K562 (cell line): ENCODE measurements around the gene ANKRD10.
"Not testable (repeated sequence)": the region's sequence is repeated elsewhere in the genome, so short reads cannot be mapped to it uniquely, and the experiment has no call there.

Experiments used
- BCLAF1 ChIP-seq, 2 experiments: fragments of 450-650 bp in 1 of 2; IDR thresholded peaks; 2 replicates each; pipeline ENCODE4 v1.6.1; 2011 to 2017; ENCODE audit warnings: low read depth in 2 of 2, antibody characterized with exemption in 1 of 2, borderline replicate concordance in 1 of 2, low read length in 1 of 2, mild to moderate bottlenecking in 1 of 2, mixed read lengths in 1 of 2; ENCODE audit not compliant: control insufficient read depth in 1 of 2
- CTCF ChIP-seq, 3 experiments: IDR thresholded peaks in 2 of 3; conservative IDR thresholded peaks in 1 of 3; 2 replicates each; pipeline ENCODE4 v1.5.1; 2011 to 2012; ENCODE audit warnings: low read length in 3 of 3, mild to moderate bottlenecking in 3 of 3, control low read depth in 2 of 3, improper control_type of control experiment in 1 of 3, inconsistent platforms in 1 of 3, low read depth in 1 of 3, mixed read lengths in 1 of 3, moderate library complexity in 1 of 3; ENCODE audit not compliant: insufficient read depth in 2 of 3
- E2F6 ChIP-seq, 2 experiments: IDR thresholded peaks; 2 replicates each; pipeline ENCODE4 v1.6.1; 2011; ENCODE audit warnings: borderline replicate concordance in 1 of 2, control low read depth in 1 of 2, low read depth in 1 of 2, low read length in 1 of 2, mild to moderate bottlenecking in 1 of 2, mixed read lengths in 1 of 2, moderate library complexity in 1 of 2; ENCODE audit not compliant: insufficient read depth in 1 of 2, insufficient read length in 1 of 2, poor library complexity in 1 of 2, severe bottlenecking in 1 of 2; ENCODE audit errors: extremely low read depth in 1 of 2
- EZH2 ChIP-seq: IDR thresholded peaks from 2 replicates; pipeline ENCODE4 v1.6.1; 2012; ENCODE audit warnings: low read depth, mild to moderate bottlenecking, inconsistent platforms, low read length, borderline replicate concordance
- GTF2F1 ChIP-seq: IDR thresholded peaks from 2 replicates; pipeline ENCODE4 v1.6.1; 2011; ENCODE audit warnings: low read depth, low read length, improper control_type of control experiment
- KDM5B ChIP-seq: fragments of 200-600 bp; sonication (generic); IDR thresholded peaks from 2 replicates; pipeline ENCODE4 v1.6.1; 2012; ENCODE audit warnings: low read depth, mild to moderate bottlenecking, moderate library complexity, low read length, control low read depth, inconsistent platforms; ENCODE audit not compliant: insufficient replicate concordance
- MAX ChIP-seq: sonication (generic); formaldehyde crosslinking; IDR thresholded peaks from 2 replicates; pipeline ENCODE4 v1.9.0; 2022; ENCODE audit warnings: mild to moderate bottlenecking, missing genetic modification reagents
- NFATC3 ChIP-seq: fragments of 450-650 bp; IDR thresholded peaks from 2 replicates; pipeline ENCODE4 v1.6.1; 2017; ENCODE audit warnings: mild to moderate bottlenecking
- POLR2A ChIP-seq: fragments of 450-650 bp; conservative IDR thresholded peaks from 2 replicates; pipeline ENCODE4 v1.6.1; 2016
- POLR2AphosphoS5 ChIP-seq: IDR thresholded peaks from 2 replicates; pipeline ENCODE4 v1.6.1; 2011; ENCODE audit warnings: mild to moderate bottlenecking, low read depth, low read length, moderate library complexity; ENCODE audit not compliant: control insufficient read depth, insufficient read depth
- PTTG1 ChIP-seq: fragments of 450-650 bp; IDR thresholded peaks from 2 replicates; pipeline ENCODE4 v1.6.1; 2016; ENCODE audit warnings: low read depth, mild to moderate bottlenecking, missing genetic modification characterization, missing compliant biosample characterization
- SMARCC2 ChIP-seq: fragments of 450-650 bp; IDR thresholded peaks from 2 replicates; pipeline ENCODE4 v1.6.1; 2017; ENCODE audit warnings: antibody characterized with exemption, moderate library complexity, mild to moderate bottlenecking, low read depth
- SP1 ChIP-seq: sonication (generic); formaldehyde crosslinking; IDR thresholded peaks from 2 replicates; pipeline ENCODE4 v1.8.1; 2022; ENCODE audit warnings: mild to moderate bottlenecking, missing genetic modification reagents
- TAF1 ChIP-seq: IDR thresholded peaks from 2 replicates; pipeline ENCODE4 v1.6.1; 2011; ENCODE audit warnings: mild to moderate bottlenecking, low read length, moderate library complexity; ENCODE audit not compliant: insufficient read depth, control insufficient read depth, severe bottlenecking; ENCODE audit errors: extremely low read depth

GRCh38 chr13:110954533-110954920 is 39.7 kb upstream of the ANKRD10 start:
- TF ChIP-seq KDM5B; GTF2F1; CTCF (IDR thresholded peaks at IDR 0.05 in 2 of 3, conservative IDR thresholded peaks at IDR 0.05 in 1 of 3; ENCODE audit: insufficient read depth in 2 of 3, low read depth in 1 of 3, low read length in 3 of 3); SP1 (CRISPR knock-in tag); TAF1; EZH2; E2F6 (IDR thresholded peaks at IDR 0.05; ENCODE audit: borderline replicate concordance in 1 of 2, extremely low read depth in 1 of 2, insufficient read depth in 1 of 2, insufficient read length in 1 of 2, low read depth in 1 of 2, low read length in 1 of 2, poor library complexity in 1 of 2, severe bottlenecking in 1 of 2); POLR2A; PTTG1 (tag); NFATC3; BCLAF1 (IDR thresholded peaks at IDR 0.05; ENCODE audit: borderline replicate concordance in 1 of 2, control insufficient read depth in 1 of 2, low read depth in 2 of 2, low read length in 1 of 2); SMARCC2; POLR2AphosphoS5; MAX (CRISPR knock-in tag): not testable (repeated sequence)
